Articular chondrocyte of knee joint (primary cell): ENCODE data around the gene TDRD9. TPM values are rescaled to one million over a fixed set of nuclear protein-coding genes. Genes with fewer than 3 reads are reported as not detected.
A peak's percentile ranks its signal among the peaks of the same experiment; 100 is the strongest.

Source experiments
- small RNA-seq: library from RNA; depleted of rRNA; stranded (forward); fragments of <200 nt; gene quantifications from one replicate; pipeline ENCODE3, GENCODE V24; 2012
- total RNA-seq: library from RNA; depleted of rRNA; stranded (reverse); fragments of >200 nt; gene quantifications from 2 replicates; pipeline ENCODE4 v1.2.3, GENCODE V29; 2012

Gene TDRD9, protein sequence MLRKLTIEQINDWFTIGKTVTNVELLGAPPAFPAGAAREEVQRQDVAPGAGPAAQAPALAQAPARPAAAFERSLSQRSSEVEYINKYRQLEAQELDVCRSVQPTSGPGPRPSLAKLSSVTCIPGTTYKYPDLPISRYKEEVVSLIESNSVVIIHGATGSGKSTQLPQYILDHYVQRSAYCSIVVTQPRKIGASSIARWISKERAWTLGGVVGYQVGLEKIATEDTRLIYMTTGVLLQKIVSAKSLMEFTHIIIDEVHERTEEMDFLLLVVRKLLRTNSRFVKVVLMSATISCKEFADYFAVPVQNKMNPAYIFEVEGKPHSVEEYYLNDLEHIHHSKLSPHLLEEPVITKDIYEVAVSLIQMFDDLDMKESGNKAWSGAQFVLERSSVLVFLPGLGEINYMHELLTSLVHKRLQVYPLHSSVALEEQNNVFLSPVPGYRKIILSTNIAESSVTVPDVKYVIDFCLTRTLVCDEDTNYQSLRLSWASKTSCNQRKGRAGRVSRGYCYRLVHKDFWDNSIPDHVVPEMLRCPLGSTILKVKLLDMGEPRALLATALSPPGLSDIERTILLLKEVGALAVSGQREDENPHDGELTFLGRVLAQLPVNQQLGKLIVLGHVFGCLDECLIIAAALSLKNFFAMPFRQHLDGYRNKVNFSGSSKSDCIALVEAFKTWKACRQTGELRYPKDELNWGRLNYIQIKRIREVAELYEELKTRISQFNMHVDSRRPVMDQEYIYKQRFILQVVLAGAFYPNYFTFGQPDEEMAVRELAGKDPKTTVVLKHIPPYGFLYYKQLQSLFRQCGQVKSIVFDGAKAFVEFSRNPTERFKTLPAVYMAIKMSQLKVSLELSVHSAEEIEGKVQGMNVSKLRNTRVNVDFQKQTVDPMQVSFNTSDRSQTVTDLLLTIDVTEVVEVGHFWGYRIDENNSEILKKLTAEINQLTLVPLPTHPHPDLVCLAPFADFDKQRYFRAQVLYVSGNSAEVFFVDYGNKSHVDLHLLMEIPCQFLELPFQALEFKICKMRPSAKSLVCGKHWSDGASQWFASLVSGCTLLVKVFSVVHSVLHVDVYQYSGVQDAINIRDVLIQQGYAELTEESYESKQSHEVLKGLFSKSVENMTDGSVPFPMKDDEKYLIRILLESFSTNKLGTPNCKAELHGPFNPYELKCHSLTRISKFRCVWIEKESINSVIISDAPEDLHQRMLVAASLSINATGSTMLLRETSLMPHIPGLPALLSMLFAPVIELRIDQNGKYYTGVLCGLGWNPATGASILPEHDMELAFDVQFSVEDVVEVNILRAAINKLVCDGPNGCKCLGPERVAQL (N-terminal part only)
- total RNA-seq: 2.7 and 4.6 TPM in 2 replicates

DNA sequence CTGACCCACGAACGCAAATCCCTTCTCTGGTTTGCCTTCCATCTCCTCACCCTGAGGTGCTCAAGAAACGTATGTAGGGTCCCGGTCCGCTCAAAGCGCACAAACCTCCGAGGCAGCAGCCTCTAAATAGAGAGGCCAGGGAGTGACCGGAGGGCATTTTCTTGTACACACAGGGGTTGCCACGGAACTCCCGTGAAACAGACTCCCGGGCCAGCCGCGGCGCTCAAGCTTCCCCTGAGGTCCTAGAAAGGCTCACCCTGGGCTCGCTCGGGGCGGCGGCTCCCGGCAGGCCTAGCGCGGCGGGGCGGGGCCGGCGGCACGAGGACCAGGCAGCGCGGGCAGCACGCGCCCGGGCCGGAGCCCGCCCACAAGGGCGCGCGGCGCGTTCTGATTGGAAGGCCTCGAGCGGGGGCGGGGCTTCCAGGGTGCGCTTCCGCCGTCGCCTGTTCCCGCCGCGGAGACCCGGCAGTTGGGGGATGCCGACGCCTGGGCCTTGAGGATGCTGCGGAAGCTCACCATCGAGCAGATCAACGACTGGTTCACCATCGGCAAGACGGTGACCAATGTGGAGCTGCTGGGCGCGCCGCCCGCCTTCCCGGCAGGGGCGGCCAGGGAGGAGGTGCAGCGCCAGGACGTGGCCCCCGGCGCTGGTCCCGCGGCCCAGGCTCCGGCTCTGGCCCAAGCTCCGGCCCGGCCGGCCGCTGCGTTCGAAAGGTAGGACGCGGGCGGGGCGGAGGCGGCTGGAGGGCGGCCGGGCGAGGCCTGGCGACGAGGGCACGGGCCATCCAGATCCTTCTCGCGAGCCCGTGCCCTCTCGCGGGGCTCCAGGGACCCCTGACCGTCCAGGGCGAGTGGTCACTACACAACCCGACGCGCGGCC lies at the start of gene TDRD9:
TSS of gene TDRD9 (plus strand) at position 446 of the 880 bp plus-strand sequence. CDS start at position 500, 54 bp downstream.

DNA sequence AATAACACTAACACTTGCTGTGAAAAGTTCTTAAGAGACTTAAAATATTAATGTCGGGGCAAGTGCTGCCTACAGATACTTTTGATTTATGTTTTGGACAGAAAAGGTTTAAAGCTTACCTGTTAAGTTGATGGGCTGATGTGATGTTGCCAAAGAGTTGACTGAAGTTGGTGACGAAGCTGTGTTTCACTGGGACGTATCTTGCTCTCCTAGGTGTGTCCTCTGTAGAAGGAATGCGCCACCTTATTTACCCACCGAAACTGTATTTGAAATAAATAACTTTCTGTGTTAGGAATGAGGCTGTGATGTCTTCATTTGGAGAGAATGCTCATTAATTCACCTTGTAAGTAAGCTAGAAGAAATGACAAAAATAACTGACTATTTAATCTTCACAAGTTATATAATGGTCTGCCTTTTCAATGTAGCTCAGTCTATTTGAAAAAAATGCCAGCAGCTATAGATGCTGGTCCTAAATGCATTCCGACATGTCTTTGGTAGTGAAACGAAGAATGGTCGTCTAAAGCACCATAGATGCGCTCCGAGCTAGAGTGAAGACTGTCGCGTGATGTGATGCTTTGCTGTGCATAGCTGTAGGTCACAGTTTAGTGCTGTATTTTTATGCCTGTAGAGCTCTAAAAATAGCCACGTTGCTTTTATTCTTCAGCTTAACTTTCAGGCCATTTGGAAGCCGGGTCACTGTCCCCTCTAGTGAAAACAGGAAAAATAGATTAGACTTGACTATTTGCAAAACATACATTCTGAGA lies 13.9 kb downstream of the TDRD9 start, which contains the start of gene RD3L:
TSS of gene RD3L (minus strand) at position 557 of the 764 bp plus-strand sequence. CDS start 834 bp downstream, outside the sequence.

DNA sequence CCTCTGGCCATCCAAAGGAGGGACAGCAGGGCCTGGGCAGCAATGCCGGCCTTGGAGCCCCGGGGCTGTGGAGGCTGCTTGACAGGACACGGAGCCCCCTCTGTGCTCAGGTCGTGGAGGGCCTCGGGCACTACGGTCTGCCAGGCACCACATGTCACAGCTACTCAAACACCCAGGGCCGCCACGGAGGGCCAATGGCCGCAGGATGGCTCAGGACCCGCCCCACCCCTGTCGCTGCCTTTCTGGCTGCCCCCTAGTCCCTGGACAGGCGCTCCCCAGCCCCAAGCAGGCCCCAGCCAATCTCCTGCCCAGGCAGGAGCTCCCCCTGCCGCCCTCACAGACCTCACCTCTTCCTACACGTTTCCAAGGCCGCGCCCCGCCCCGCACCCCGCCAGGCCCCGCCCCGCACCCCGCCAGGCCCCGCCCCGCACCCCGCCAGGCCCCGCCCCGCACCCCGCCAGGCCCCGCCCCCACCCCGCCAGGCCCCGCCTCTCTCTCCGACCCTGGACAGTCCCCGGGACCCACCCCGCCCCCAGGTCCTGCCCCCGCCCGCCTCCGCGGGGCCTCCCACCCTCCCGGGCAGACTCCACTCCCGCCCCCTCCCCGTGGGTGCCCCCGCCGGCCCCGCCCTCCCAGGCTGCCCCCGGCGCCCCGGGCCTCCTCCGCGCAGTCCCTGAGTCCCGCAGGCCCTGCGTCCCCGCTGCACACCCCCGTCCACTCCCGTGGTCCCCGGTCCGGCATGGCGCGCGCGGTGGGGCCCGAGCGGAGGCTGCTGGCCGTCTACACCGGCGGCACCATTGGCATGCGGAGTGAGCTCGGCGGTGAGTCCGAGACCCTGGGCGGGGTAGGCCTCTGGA lies 157.0 kb downstream of the TDRD9 start, which contains the start of gene ASPG:
TSS of gene ASPG (plus strand) at position 669 of the 857 bp plus-strand sequence. CDS start at position 740, 71 bp downstream.

Small RNA genes lying within 50 kb of the gene (small RNA-seq; reads per million reads assigned to genes)
- gene RN7SL634P: 0.46 reads per million, percentile 9 among the genes with 10 or more reads in this experiment

Other genes starting within 250 kb of the TDRD9 start
- gene XRCC3, start 213.0 kb upstream of the TDRD9 start, total RNA-seq: 6.5 and 9.5 TPM in 2 replicates
- 49.8 and 52.8 TPM in 2 replicates for gene ZFYVE21, start 212.6 kb upstream of the TDRD9 start, total RNA-seq
- gene PPP1R13B, start 80.9 kb upstream of the TDRD9 start, total RNA-seq: 6.3 and 7.4 TPM in 2 replicates
- not detected in 2 replicates for gene RD3L, start 14.1 kb downstream of the TDRD9 start, total RNA-seq
- 0.13 TPM in 1 of 2 replicates, not detected in the other for gene ASPG, start 157.2 kb downstream of the TDRD9 start, total RNA-seq
- 0.78 and 1.5 TPM in 2 replicates for gene KIF26A, start 210.1 kb downstream of the TDRD9 start, total RNA-seq